HL-60 (cell line): Measurements from ENCODE around the gene GCLC.

ENCODE experiments used
- DNase-seq, 2 experiments: peaks; one replicate each; pipeline ENCODE4 v3.0.0-alpha.2; 2010 to 2020; ENCODE audit warnings: low read depth in 1 of 2, low spot score in 1 of 2
- H3K27ac ChIP-seq: fragments of 250-450 bp; sonication (Bioruptor Pico); replicated peaks from 2 replicates; pipeline ENCODE4 v1.5.1; 2020; ENCODE audit warnings: mild to moderate bottlenecking, moderate library complexity
- H3K27me3 ChIP-seq: fragments of 250-450 bp; sonication (Bioruptor Pico); 2 replicates; pipeline ENCODE4 v1.5.1; 2021; ENCODE audit warnings: mild to moderate bottlenecking, moderate library complexity; ENCODE audit not compliant: insufficient read depth, poor library complexity, severe bottlenecking
- H3K4me3 ChIP-seq: replicated peaks from 2 replicates; pipeline ENCODE4 v1.5.1; 2011; ENCODE audit warnings: mild to moderate bottlenecking, control low read depth, low read length; ENCODE audit not compliant: insufficient read depth
- GABPA ChIP-seq: IDR thresholded peaks from 2 replicates; pipeline ENCODE4 v1.6.1; 2012; ENCODE audit warnings: low read depth
- POLR2AphosphoS5 ChIP-seq: IDR thresholded peaks from 2 replicates; pipeline ENCODE4 v1.6.1; 2012; ENCODE audit warnings: low read depth
- SPI1 ChIP-seq: IDR thresholded peaks from 2 replicates; pipeline ENCODE4 v1.6.1; 2012; ENCODE audit warnings: low read depth, mild to moderate bottlenecking, borderline replicate concordance
- TF ChIP-seq, protein P1 (sequence below): IDR thresholded peaks from one replicate; pipeline ENCODE4 v1.5.1; 2011; ENCODE audit warnings: low read length, control low read depth, inconsistent platforms; ENCODE audit not compliant: insufficient read depth
- TF ChIP-seq, protein P2 (sequence below): IDR thresholded peaks from 2 replicates; pipeline ENCODE4 v1.6.1; 2012; ENCODE audit warnings: low read depth; ENCODE audit not compliant: insufficient replicate concordance

Gene GCLC

GRCh38 chr6:53469163-53469562 lies 75.7 kb downstream of the GCLC start:
- no peak for DNase-seq
- no peak for TF ChIP-seq SPI1
- TF ChIP-seq, protein P1, sequence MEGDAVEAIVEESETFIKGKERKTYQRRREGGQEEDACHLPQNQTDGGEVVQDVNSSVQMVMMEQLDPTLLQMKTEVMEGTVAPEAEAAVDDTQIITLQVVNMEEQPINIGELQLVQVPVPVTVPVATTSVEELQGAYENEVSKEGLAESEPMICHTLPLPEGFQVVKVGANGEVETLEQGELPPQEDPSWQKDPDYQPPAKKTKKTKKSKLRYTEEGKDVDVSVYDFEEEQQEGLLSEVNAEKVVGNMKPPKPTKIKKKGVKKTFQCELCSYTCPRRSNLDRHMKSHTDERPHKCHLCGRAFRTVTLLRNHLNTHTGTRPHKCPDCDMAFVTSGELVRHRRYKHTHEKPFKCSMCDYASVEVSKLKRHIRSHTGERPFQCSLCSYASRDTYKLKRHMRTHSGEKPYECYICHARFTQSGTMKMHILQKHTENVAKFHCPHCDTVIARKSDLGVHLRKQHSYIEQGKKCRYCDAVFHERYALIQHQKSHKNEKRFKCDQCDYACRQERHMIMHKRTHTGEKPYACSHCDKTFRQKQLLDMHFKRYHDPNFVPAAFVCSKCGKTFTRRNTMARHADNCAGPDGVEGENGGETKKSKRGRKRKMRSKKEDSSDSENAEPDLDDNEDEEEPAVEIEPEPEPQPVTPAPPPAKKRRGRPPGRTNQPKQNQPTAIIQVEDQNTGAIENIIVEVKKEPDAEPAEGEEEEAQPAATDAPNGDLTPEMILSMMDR: no peak
- no peak for TF ChIP-seq POLR2AphosphoS5
- TF ChIP-seq GABPA: no peak
- TF ChIP-seq, protein P2, sequence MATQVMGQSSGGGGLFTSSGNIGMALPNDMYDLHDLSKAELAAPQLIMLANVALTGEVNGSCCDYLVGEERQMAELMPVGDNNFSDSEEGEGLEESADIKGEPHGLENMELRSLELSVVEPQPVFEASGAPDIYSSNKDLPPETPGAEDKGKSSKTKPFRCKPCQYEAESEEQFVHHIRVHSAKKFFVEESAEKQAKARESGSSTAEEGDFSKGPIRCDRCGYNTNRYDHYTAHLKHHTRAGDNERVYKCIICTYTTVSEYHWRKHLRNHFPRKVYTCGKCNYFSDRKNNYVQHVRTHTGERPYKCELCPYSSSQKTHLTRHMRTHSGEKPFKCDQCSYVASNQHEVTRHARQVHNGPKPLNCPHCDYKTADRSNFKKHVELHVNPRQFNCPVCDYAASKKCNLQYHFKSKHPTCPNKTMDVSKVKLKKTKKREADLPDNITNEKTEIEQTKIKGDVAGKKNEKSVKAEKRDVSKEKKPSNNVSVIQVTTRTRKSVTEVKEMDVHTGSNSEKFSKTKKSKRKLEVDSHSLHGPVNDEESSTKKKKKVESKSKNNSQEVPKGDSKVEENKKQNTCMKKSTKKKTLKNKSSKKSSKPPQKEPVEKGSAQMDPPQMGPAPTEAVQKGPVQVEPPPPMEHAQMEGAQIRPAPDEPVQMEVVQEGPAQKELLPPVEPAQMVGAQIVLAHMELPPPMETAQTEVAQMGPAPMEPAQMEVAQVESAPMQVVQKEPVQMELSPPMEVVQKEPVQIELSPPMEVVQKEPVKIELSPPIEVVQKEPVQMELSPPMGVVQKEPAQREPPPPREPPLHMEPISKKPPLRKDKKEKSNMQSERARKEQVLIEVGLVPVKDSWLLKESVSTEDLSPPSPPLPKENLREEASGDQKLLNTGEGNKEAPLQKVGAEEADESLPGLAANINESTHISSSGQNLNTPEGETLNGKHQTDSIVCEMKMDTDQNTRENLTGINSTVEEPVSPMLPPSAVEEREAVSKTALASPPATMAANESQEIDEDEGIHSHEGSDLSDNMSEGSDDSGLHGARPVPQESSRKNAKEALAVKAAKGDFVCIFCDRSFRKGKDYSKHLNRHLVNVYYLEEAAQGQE: no peak
- Histone ChIP-seq H3K27ac (no peak overlapping the region), H3K27me3 (no peaks in the 10 kb centered on the region), H3K4me3 (no peak overlapping the region)

DNA sequence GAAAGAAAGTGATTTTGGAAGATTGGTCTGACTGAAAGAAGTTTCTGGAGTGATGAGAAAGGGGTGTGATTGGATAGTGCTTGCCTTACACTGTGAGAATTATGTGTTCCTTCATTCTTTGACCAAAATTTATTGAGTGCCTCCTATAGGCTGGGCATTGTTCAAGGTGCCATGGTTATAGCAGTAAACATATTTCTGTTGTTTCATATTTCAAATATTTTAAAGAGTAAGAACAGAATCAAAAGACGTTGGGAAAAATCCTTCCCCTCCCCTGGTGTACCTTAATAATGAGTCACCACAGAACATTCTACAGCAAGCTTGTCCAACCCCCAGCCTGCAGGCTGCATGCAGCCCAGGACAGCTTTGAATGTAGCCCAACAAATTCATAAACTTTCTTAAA lies 78.6 kb downstream of the GCLC start:
- no peaks in the 10 kb centered on the region for H3K27me3 ChIP-seq
- no peak overlapping the region for H3K27ac ChIP-seq
- H3K4me3 ChIP-seq: no peak overlapping the region
- TF ChIP-seq POLR2AphosphoS5 (no peak), GABPA (no peak)
- TF ChIP-seq, protein P2: no peak
- TF ChIP-seq, protein P1: no peak
- DNase-seq: no peak

- Histone ChIP-seq H3K27me3 (no peaks in the 10 kb centered on the region), H3K27ac (no peak overlapping the region), H3K4me3 (no peak overlapping the region)
- DNase-seq: no peak
- TF ChIP-seq GABPA: no peak
- TF ChIP-seq, protein P1: no peak
- TF ChIP-seq SPI1: no peak
- TF ChIP-seq, protein P2: no peak
- no peak for TF ChIP-seq POLR2AphosphoS5
These were observed 79.2 kb downstream of the GCLC start for GRCh38 chr6:53465732-53466131.
